Renal cortex interstitium (tissue), 11 donors: ENCODE measurements around the gene TPM2. TPM values are rescaled to one million over a fixed set of nuclear protein-coding genes. Genes with fewer than 3 reads are reported as not detected.
A peak's percentile ranks its signal among the peaks of the same experiment; 100 is the strongest.

Experiments used
- DNase-seq, 11 donors: peaks; one replicate each; pipeline ENCODE4 v3.0.0-alpha.2; 2013; ENCODE audit warnings: low read depth in 9 of 11, low spot score in 4 of 11; ENCODE audit errors: extremely low read depth in 1 of 11
- polyA plus RNA-seq, 3 donors: library from polyadenylated mRNA; unstranded; fragments of 120-200 nt; gene quantifications; one replicate each; pipeline ENCODE4 v1.2.1, GENCODE V29; 2013; ENCODE audit not compliant: insufficient read length in 3 of 3

Gene TPM2
- polyA plus RNA-seq, 3 donors: 149 to 194 (median 156) TPM

GRCh38 chr9:35666549-35666948, 23.2 kb downstream of the TPM2 start:
- DNase-seq: no peak

GRCh38 chr9:35666045-35666444, 23.7 kb downstream of the TPM2 start:
- DNase-seq: no peak

- no peak for DNase-seq
These were observed 24.3 kb downstream of the TPM2 start for GRCh38 chr9:35665471-35665818.

- DNase-seq: peak in 9 of 11 donors; percentile 67 to 82 (median 78)
These were observed 24.9 kb downstream of the TPM2 start, which contains the start of gene ARHGEF39 for GRCh38 chr9:35664531-35665470. ARHGEF39 (minus strand) TSS chr9:35665195; CDS start chr9:35665169, 26 bp downstream.

- DNase-seq: no peak
These were observed 27.3 kb downstream of the TPM2 start for GRCh38 chr9:35662437-35662836.

- no peak for DNase-seq
These were observed 27.9 kb downstream of the TPM2 start for GRCh38 chr9:35661756-35662350.

GRCh38 chr9:35660966-35661415, 28.7 kb downstream of the TPM2 start:
- DNase-seq: no peak

- DNase-seq: no peak
These were observed 30.4 kb downstream of the TPM2 start for GRCh38 chr9:35659340-35659739.

GRCh38 chr9:35658968-35659220, 30.8 kb downstream of the TPM2 start:
- DNase-seq: no peak

- DNase-seq: peak in 10 of 11 donors; percentile 61 to 87 (median 80)
These were observed 31.4 kb downstream of the TPM2 start, which contains the start of gene CCDC107 for GRCh38 chr9:35658137-35658967. CCDC107 (plus strand) TSS chr9:35658292; CDS start chr9:35658380, 88 bp downstream.

- DNase-seq: peak; percentile 92 to 98 (median 96)
These were observed 32.1 kb downstream of the TPM2 start, which contains the start of gene RMRP for GRCh38 chr9:35657546-35658136. RMRP (minus strand) TSS chr9:35658019.

GRCh38 chr9:35656831-35657545, 32.7 kb downstream of the TPM2 start:
- no peak for DNase-seq

GRCh38 chr9:35656348-35656747, 33.4 kb downstream of the TPM2 start:
- no peak for DNase-seq

GRCh38 chr9:35653611-35654010, 36.1 kb downstream of the TPM2 start:
- no peak for DNase-seq

- DNase-seq: no peak
These were observed 36.9 kb downstream of the TPM2 start for GRCh38 chr9:35652829-35653209.

GRCh38 chr9:35651956-35652828, 37.5 kb downstream of the TPM2 start:
- no peak for DNase-seq

- DNase-seq: no peak
These were observed 39.2 kb downstream of the TPM2 start, which contains the start of gene SIT1 for GRCh38 chr9:35650341-35651158. SIT1 (minus strand) TSS chr9:35650931; CDS start chr9:35650853, 78 bp downstream.
